ENCODE results near the gene BLMH. TPM values are rescaled to one million over a fixed set of nuclear protein-coding genes. Genes with fewer than 3 reads are reported as not detected.

BLMH gene
- total and polyA plus RNA-seq, 2 experiments from 2014 or later, result 36.4 to 58.7 TPM

GRCh38 chr17:30279156-30279555, 12.6 kb downstream of the BLMH start:
- H3K79me2 ChIP-seq (replicated peaks; ENCODE audit: insufficient read depth), result no peaks in the 10 kb centered on the region
- Mint-ChIP-seq H3K4me1 (no peaks in the 10 kb centered on the region; the same call in 2 of the 3 replicates), H3K36me3 (ENCODE audit: low read depth) (peaks cover 8% of the 10 kb centered on the region; the same call in 2 of the 3 replicates), H3K4me3 (no peak overlapping the region), H3K27me3 (ENCODE audit: insufficient read depth, low read depth, poor library complexity) (peaks cover 2% of the 10 kb centered on the region), H3K9me3 (no peaks in the 10 kb centered on the region), H3K27ac (no peak overlapping the region)
- H3K27me3 ChIP-seq (ENCODE audit: insufficient read depth), result no peaks in the 10 kb centered on the region
- no peak for DNase-seq (ENCODE audit: low spot score)
- H4K20me1 ChIP-seq (replicated peaks; ENCODE audit: insufficient read depth), result no peaks in the 10 kb centered on the region
- no peak overlapping the region for H3K27ac ChIP-seq (ENCODE audit: low read depth)
- TF ChIP-seq CREB1 (CRISPR knock-in tag; IDR thresholded peaks at IDR 0.05; ENCODE audit: low read depth) (no peak), NANOG (IDR thresholded peaks at IDR 0.05; ENCODE audit: borderline replicate concordance) (no peak), ZNF114 (CRISPR knock-in tag; IDR thresholded peaks at IDR 0.05) (no peak), EZH2 (IDR thresholded peaks at IDR 0.05; ENCODE audit: low read depth, unreplicated experiment) (no peak), POLR2AphosphoS5 (IDR thresholded peaks at IDR 0.05; ENCODE audit: low read depth) (no peak), STAT1 (IDR thresholded peaks at IDR 0.05; ENCODE audit: unreplicated experiment) (no peak), EZH2phosphoT487 (IDR thresholded peaks at IDR 0.05; ENCODE audit: unreplicated experiment) (no peak)
- TF ChIP-seq, protein P1, sequence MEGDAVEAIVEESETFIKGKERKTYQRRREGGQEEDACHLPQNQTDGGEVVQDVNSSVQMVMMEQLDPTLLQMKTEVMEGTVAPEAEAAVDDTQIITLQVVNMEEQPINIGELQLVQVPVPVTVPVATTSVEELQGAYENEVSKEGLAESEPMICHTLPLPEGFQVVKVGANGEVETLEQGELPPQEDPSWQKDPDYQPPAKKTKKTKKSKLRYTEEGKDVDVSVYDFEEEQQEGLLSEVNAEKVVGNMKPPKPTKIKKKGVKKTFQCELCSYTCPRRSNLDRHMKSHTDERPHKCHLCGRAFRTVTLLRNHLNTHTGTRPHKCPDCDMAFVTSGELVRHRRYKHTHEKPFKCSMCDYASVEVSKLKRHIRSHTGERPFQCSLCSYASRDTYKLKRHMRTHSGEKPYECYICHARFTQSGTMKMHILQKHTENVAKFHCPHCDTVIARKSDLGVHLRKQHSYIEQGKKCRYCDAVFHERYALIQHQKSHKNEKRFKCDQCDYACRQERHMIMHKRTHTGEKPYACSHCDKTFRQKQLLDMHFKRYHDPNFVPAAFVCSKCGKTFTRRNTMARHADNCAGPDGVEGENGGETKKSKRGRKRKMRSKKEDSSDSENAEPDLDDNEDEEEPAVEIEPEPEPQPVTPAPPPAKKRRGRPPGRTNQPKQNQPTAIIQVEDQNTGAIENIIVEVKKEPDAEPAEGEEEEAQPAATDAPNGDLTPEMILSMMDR (conservative IDR thresholded peaks at IDR 0.05; ENCODE audit: low read depth in 2 of 2), result no peak
- TF ChIP-seq, protein P2, sequence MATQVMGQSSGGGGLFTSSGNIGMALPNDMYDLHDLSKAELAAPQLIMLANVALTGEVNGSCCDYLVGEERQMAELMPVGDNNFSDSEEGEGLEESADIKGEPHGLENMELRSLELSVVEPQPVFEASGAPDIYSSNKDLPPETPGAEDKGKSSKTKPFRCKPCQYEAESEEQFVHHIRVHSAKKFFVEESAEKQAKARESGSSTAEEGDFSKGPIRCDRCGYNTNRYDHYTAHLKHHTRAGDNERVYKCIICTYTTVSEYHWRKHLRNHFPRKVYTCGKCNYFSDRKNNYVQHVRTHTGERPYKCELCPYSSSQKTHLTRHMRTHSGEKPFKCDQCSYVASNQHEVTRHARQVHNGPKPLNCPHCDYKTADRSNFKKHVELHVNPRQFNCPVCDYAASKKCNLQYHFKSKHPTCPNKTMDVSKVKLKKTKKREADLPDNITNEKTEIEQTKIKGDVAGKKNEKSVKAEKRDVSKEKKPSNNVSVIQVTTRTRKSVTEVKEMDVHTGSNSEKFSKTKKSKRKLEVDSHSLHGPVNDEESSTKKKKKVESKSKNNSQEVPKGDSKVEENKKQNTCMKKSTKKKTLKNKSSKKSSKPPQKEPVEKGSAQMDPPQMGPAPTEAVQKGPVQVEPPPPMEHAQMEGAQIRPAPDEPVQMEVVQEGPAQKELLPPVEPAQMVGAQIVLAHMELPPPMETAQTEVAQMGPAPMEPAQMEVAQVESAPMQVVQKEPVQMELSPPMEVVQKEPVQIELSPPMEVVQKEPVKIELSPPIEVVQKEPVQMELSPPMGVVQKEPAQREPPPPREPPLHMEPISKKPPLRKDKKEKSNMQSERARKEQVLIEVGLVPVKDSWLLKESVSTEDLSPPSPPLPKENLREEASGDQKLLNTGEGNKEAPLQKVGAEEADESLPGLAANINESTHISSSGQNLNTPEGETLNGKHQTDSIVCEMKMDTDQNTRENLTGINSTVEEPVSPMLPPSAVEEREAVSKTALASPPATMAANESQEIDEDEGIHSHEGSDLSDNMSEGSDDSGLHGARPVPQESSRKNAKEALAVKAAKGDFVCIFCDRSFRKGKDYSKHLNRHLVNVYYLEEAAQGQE (IDR thresholded peaks at IDR 0.05; ENCODE audit: unreplicated experiment), result no peak
- TF ChIP-seq, protein P3, sequence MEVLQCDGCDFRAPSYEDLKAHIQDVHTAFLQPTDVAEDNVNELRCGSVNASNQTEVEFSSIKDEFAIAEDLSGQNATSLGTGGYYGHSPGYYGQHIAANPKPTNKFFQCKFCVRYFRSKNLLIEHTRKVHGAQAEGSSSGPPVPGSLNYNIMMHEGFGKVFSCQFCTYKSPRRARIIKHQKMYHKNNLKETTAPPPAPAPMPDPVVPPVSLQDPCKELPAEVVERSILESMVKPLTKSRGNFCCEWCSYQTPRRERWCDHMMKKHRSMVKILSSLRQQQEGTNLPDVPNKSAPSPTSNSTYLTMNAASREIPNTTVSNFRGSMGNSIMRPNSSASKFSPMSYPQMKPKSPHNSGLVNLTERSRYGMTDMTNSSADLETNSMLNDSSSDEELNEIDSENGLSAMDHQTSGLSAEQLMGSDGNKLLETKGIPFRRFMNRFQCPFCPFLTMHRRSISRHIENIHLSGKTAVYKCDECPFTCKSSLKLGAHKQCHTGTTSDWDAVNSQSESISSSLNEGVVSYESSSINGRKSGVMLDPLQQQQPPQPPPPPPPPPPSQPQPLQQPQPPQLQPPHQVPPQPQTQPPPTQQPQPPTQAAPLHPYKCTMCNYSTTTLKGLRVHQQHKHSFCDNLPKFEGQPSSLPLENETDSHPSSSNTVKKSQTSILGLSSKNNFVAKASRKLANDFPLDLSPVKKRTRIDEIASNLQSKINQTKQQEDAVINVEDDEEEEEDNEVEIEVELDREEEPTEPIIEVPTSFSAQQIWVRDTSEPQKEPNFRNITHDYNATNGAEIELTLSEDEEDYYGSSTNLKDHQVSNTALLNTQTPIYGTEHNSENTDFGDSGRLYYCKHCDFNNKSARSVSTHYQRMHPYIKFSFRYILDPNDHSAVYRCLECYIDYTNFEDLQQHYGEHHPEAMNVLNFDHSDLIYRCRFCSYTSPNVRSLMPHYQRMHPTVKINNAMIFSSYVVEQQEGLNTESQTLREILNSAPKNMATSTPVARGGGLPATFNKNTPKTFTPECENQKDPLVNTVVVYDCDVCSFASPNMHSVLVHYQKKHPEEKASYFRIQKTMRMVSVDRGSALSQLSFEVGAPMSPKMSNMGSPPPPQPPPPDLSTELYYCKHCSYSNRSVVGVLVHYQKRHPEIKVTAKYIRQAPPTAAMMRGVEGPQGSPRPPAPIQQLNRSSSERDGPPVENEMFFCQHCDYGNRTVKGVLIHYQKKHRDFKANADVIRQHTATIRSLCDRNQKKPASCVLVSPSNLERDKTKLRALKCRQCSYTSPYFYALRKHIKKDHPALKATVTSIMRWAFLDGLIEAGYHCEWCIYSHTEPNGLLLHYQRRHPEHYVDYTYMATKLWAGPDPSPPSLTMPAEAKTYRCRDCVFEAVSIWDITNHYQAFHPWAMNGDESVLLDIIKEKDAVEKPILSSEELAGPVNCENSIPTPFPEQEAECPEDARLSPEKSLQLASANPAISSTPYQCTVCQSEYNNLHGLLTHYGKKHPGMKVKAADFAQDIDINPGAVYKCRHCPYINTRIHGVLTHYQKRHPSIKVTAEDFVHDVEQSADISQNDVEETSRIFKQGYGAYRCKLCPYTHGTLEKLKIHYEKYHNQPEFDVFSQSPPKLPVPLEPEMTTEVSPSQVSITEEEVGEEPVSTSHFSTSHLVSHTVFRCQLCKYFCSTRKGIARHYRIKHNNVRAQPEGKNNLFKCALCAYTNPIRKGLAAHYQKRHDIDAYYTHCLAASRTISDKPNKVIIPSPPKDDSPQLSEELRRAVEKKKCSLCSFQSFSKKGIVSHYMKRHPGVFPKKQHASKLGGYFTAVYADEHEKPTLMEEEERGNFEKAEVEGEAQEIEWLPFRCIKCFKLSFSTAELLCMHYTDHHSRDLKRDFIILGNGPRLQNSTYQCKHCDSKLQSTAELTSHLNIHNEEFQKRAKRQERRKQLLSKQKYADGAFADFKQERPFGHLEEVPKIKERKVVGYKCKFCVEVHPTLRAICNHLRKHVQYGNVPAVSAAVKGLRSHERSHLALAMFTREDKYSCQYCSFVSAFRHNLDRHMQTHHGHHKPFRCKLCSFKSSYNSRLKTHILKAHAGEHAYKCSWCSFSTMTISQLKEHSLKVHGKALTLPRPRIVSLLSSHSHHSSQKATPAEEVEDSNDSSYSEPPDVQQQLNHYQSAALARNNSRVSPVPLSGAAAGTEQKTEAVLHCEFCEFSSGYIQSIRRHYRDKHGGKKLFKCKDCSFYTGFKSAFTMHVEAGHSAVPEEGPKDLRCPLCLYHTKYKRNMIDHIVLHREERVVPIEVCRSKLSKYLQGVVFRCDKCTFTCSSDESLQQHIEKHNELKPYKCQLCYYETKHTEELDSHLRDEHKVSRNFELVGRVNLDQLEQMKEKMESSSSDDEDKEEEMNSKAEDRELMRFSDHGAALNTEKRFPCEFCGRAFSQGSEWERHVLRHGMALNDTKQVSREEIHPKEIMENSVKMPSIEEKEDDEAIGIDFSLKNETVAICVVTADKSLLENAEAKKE (CRISPR knock-in tag; IDR thresholded peaks at IDR 0.05), result no peak
- TF ChIP-seq, protein P4, sequence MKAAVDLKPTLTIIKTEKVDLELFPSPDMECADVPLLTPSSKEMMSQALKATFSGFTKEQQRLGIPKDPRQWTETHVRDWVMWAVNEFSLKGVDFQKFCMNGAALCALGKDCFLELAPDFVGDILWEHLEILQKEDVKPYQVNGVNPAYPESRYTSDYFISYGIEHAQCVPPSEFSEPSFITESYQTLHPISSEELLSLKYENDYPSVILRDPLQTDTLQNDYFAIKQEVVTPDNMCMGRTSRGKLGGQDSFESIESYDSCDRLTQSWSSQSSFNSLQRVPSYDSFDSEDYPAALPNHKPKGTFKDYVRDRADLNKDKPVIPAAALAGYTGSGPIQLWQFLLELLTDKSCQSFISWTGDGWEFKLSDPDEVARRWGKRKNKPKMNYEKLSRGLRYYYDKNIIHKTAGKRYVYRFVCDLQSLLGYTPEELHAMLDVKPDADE (IDR thresholded peaks at IDR 0.05), result no peak
- no peaks in the 10 kb centered on the region for H3K4me1 ChIP-seq (ENCODE audit: insufficient read depth)
- peaks cover 18% of the 10 kb centered on the region; the same call in 1 of the 2 replicates for H3K36me3 ChIP-seq (ENCODE audit: insufficient read depth)
- no peak overlapping the region for H2AFZ ChIP-seq
- no peak overlapping the region for H3K4me2 ChIP-seq
- no peak overlapping the region for H3K4me3 ChIP-seq
- H3F3A ChIP-seq (replicated peaks; ENCODE audit: low read depth), result no peaks in the 10 kb centered on the region
- H3K9me2 ChIP-seq (ENCODE audit: insufficient read depth), result no peaks in the 10 kb centered on the region
- ATAC-seq, result no peak
